Fibroblast of lung (primary cell): ENCODE measurements around the gene CPLANE2.

ENCODE experiments used
- CTCF ChIP-seq, 2 donors: IDR thresholded peaks in 1 of 2; conservative IDR thresholded peaks in 1 of 2; 1 replicate in 1 of 2; 2 replicates in 1 of 2; pipeline ENCODE4 v1.5.1; 2011 to 2012; ENCODE audit warnings: low read length in 2 of 2, control low read depth in 1 of 2, inconsistent platforms in 1 of 2, low read depth in 1 of 2, mild to moderate bottlenecking in 1 of 2
- EZH2 ChIP-seq: IDR thresholded peaks from 2 replicates; pipeline ENCODE4 v1.5.1; 2012; ENCODE audit warnings: low read length, control low read depth, mild to moderate bottlenecking; ENCODE audit errors: missing control alignments

DNA sequence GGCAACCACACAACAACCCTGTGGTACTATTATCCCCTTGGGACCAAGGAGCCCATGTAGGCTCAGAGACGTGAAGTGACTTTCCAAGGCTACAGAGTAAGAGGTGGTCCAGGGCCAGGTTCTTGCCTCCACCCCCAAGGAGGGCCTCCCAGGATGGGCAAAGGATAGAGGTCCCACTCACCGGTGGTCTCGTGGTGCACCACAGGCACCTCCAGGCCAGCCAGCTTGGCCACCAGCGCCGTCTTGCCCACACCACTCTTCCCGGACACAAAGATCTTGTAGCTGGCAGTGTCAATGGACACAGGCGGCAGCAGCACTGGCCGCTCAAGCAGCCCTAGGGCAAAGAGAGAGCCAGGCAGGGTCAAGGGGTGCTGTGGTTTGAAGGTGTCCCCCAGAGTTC, 3.6 kb downstream of the CPLANE2 start:
- TF ChIP-seq CTCF (conservative IDR thresholded peaks at IDR 0.05 in 1 of 2, IDR thresholded peaks at IDR 0.05 in 1 of 2; ENCODE audit: low read depth in 1 of 2, low read length in 2 of 2): no peak
- TF ChIP-seq EZH2: no peak
